Activated CD8-positive, alpha-beta memory T cell treated with anti-CD3 and anti-CD28 coated beads, Interleukin-2, amount 50 U/mL, for 1 hour (primary cell): Measurements from ENCODE around the gene MYH7B.

Source experiments
- DNase-seq: peaks from one replicate; pipeline ENCODE4 v3.0.0-alpha.2; 2020; ENCODE audit errors: extremely low read depth

Gene MYH7B

GRCh38 chr20:34992751-34993417 lies 37.2 kb downstream of the MYH7B start:
- DNase-seq: no peak

GRCh38 chr20:34993941-34994508 lies 38.4 kb downstream of the MYH7B start:
- no peak for DNase-seq

GRCh38 chr20:34994509-34995131 lies 39.0 kb downstream of the MYH7B start:
- DNase-seq: no peak

- DNase-seq: no peak
Observed at GRCh38 chr20:34995192-34995591, 39.5 kb downstream of the MYH7B start.

- no peak for DNase-seq
Observed at GRCh38 chr20:34995696-34996095, 40.0 kb downstream of the MYH7B start.

- no peak for DNase-seq
Observed at GRCh38 chr20:34996243-34997028, 40.8 kb downstream of the MYH7B start.

GRCh38 chr20:34997131-34997561 lies 41.5 kb downstream of the MYH7B start:
- no peak for DNase-seq

- no peak for DNase-seq
Observed at GRCh38 chr20:34997774-34998173, 42.1 kb downstream of the MYH7B start.

GRCh38 chr20:34998331-34998950 lies 42.8 kb downstream of the MYH7B start:
- no peak for DNase-seq

GRCh38 chr20:34999021-34999451 lies 43.4 kb downstream of the MYH7B start:
- DNase-seq: no peak

- no peak for DNase-seq
Observed at GRCh38 chr20:34999782-35000181, 44.1 kb downstream of the MYH7B start.

- DNase-seq: no peak
Observed at GRCh38 chr20:35000311-35000921, 44.7 kb downstream of the MYH7B start.

GRCh38 chr20:35000922-35001595 lies 45.4 kb downstream of the MYH7B start:
- DNase-seq: no peak

GRCh38 chr20:35001596-35002362 lies 46.1 kb downstream of the MYH7B start:
- no peak for DNase-seq

GRCh38 chr20:35002426-35003210 lies 47.0 kb downstream of the MYH7B start:
- DNase-seq: no peak

- DNase-seq: no peak
Observed at GRCh38 chr20:35003211-35004031, 47.8 kb downstream of the MYH7B start.

- DNase-seq: no peak
Observed at GRCh38 chr20:35004051-35004725, 48.5 kb downstream of the MYH7B start.
